OCI-LY7 (cell line): Measurements from ENCODE around the gene EIF4H. TPM values are rescaled to one million over a fixed set of nuclear protein-coding genes. Genes with fewer than 3 reads are reported as not detected.

Experiments
- BruUV-seq: library from RNA; stranded (reverse); fragments of 400-500 nt; replicated peaks from 2 replicates; lab custom pipeline; 2021; lab: Mats Ljungman, UMichigan
- CTCF ChIA-PET: fragments of 300-600 bp; sonication (Branson Sonifier 250); formaldehyde crosslinking; loops from one replicate; lab custom pipeline; 2022; ENCODE audit warnings: antibody characterized with exemption; ENCODE audit not compliant: unreplicated experiment; lab: Charles Lee
- POLR2A ChIA-PET: fragments of 300-600 bp; sonication (Branson Sonifier 250); formaldehyde crosslinking; loops from one replicate; lab custom pipeline; 2022; ENCODE audit warnings: antibody characterized with exemption; lab: Charles Lee
- DNase-seq: peaks from one replicate; pipeline ENCODE4 v3.0.0-alpha.2; 2015; ENCODE audit warnings: low spot score
- H2AFZ ChIP-seq: fragments of 200-600 bp; sonication (generic), shearing (Covaris generic); 2 replicates; pipeline ENCODE4 v1.6.1; 2014; ENCODE audit warnings: mild to moderate bottlenecking, antibody characterized with exemption, low read length, moderate library complexity
- H3K27ac ChIP-seq: fragments of 200-600 bp; sonication (generic); 2 replicates; pipeline ENCODE4 v1.5.1; 2014; ENCODE audit warnings: mixed run types, low read depth, mild to moderate bottlenecking, moderate library complexity, low read length, inconsistent platforms; ENCODE audit not compliant: poor library complexity, severe bottlenecking
- H3K36me3 ChIP-seq: fragments of 200-600 bp; sonication (generic); 2 replicates; pipeline ENCODE4 v1.6.1; 2014; ENCODE audit warnings: mild to moderate bottlenecking, antibody characterized with exemption, low read length, moderate library complexity, mixed read lengths; ENCODE audit not compliant: insufficient read depth
- H3K4me1 ChIP-seq: fragments of 200-600 bp; sonication (generic); 2 replicates; pipeline ENCODE4 v1.5.1; 2014; ENCODE audit warnings: mild to moderate bottlenecking, low read length; ENCODE audit not compliant: insufficient read depth, poor library complexity, severe bottlenecking
- H3K4me2 ChIP-seq: fragments of 200-600 bp; sonication (generic); 2 replicates; pipeline ENCODE4 v1.6.1; 2014; ENCODE audit warnings: mild to moderate bottlenecking, low read length
- H3K4me3 ChIP-seq: fragments of 200-600 bp; sonication (generic); 2 replicates; pipeline ENCODE4 v1.5.1; 2014; ENCODE audit warnings: mild to moderate bottlenecking, low read depth, low read length; ENCODE audit not compliant: poor library complexity, severe bottlenecking
- H3K79me2 ChIP-seq: fragments of 200-600 bp; sonication (generic); 2 replicates; pipeline ENCODE4 v1.6.1; 2016; ENCODE audit warnings: low read depth, mild to moderate bottlenecking, low read length, moderate library complexity, mixed read lengths; ENCODE audit not compliant: insufficient read depth
- H3K9me2 ChIP-seq: fragments of 200-600 bp; sonication (generic); 2 replicates; pipeline ENCODE4 v1.6.1; 2016; ENCODE audit warnings: mild to moderate bottlenecking, low read length, mixed read lengths; ENCODE audit not compliant: insufficient read depth
- H3K9me3 ChIP-seq: fragments of 200-600 bp; sonication (generic); 2 replicates; pipeline ENCODE4 v1.6.1; 2014; ENCODE audit warnings: mild to moderate bottlenecking, mixed run types, low read length, mixed read lengths
- H4K20me1 ChIP-seq: fragments of 200-600 bp; sonication (generic); 2 replicates; pipeline ENCODE4 v1.6.1; 2014; ENCODE audit warnings: mild to moderate bottlenecking, antibody characterized with exemption, low read length, moderate library complexity, mixed read lengths; ENCODE audit not compliant: insufficient read depth
- EZH2phosphoT487 ChIP-seq: fragments of 200-600 bp; sonication (generic); IDR thresholded peaks from 2 replicates; pipeline ENCODE4 v1.6.1; 2018; ENCODE audit warnings: low read depth, borderline replicate concordance, mild to moderate bottlenecking, mixed run types, antibody characterized with exemption, low read length, moderate library complexity, mixed read lengths
- intact Hi-C: fragments of 100-400 bp; cut with micrococcal nuclease; formaldehyde crosslinking; loops from one replicate; pipeline ENCODE4 v1.10.0; 2022; ENCODE audit not compliant: unreplicated experiment
- total RNA-seq, 2 experiments: library from RNA; depleted of rRNA in 1 of 2; stranded (reverse); fragments of >200 nt in 1 of 2; shearing (Covaris generic) in 1 of 2; gene quantifications; 2 replicates each; pipeline ENCODE4 v1.2.3, GENCODE V29; 2014 to 2022
- TF ChIP-seq, protein P1 (sequence below): fragments of 200-600 bp; sonication (generic); conservative IDR thresholded peaks from 2 replicates; pipeline ENCODE4 v1.5.1; 2014; ENCODE audit warnings: mild to moderate bottlenecking, antibody characterized with exemption, low read length, moderate library complexity, mixed read lengths

The EIF4H gene
- total RNA-seq, 2 experiments from 2014 or later: 202 to 345 TPM

DNA sequence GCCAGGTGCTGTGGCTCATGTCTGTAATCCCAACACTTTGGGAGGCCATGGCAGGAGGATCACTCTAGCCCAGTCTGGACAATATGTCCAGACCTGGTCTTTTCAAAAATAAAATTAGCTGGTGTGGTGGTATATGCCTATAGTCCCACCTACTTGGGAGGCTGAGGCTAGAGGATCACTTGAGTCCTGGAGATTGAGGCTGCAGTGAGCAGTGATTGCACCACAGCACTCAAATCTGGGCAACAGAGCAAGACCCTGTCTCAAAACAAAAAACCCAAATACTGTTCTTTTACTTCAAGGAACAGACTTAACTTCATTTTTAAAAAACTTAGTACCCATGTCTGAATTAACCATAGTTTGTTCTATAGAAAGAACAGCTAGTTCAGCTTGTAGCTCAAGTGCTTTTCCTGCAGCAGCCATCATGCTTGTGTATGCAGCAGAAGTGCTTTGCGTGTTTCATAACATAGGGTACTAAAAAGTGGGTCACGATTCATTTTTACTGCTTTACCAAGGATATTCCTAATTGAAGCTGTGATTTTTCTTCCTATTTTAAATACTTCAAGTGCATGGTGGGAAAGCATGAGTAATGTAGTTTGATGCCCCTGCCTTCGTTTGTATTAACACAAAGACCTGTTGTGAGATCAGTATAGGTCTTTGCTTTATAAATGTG is 5.9 kb downstream of the EIF4H start:
- Histone ChIP-seq H3K9me3 (no peaks in the 10 kb centered on the region), H3K79me2 (peaks cover 100% of the 10 kb centered on the region), H2AFZ (no peak overlapping the region), H3K4me2 (no peak overlapping the region), H4K20me1 (peaks cover 71% of the 10 kb centered on the region), H3K4me3 (no peak overlapping the region), H3K27ac (no peak overlapping the region), H3K36me3 (peaks cover 100% of the 10 kb centered on the region), H3K4me1 (peaks cover 87% of the 10 kb centered on the region), H3K9me2 (no peaks in the 10 kb centered on the region)
- TF ChIP-seq, protein P1, sequence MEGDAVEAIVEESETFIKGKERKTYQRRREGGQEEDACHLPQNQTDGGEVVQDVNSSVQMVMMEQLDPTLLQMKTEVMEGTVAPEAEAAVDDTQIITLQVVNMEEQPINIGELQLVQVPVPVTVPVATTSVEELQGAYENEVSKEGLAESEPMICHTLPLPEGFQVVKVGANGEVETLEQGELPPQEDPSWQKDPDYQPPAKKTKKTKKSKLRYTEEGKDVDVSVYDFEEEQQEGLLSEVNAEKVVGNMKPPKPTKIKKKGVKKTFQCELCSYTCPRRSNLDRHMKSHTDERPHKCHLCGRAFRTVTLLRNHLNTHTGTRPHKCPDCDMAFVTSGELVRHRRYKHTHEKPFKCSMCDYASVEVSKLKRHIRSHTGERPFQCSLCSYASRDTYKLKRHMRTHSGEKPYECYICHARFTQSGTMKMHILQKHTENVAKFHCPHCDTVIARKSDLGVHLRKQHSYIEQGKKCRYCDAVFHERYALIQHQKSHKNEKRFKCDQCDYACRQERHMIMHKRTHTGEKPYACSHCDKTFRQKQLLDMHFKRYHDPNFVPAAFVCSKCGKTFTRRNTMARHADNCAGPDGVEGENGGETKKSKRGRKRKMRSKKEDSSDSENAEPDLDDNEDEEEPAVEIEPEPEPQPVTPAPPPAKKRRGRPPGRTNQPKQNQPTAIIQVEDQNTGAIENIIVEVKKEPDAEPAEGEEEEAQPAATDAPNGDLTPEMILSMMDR: no peak
- no peak for TF ChIP-seq EZH2phosphoT487
- intact Hi-C loops: loop anchor here (5.0 kb wide), 1 partner anchor 98 kb away; the partner anchor contains the start of gene LIMK1
- no peak for DNase-seq
- no TSS peak for BruUV-seq
- POLR2A ChIA-PET: interaction anchor here (0.6 to 1.4 kb wide), 9 partner anchors 13 to 1736 kb away, joined by 3 to 5 read pairs (median 3); no protein-coding TSS in a partner anchor
- CTCF ChIA-PET: no interaction called here

DNA sequence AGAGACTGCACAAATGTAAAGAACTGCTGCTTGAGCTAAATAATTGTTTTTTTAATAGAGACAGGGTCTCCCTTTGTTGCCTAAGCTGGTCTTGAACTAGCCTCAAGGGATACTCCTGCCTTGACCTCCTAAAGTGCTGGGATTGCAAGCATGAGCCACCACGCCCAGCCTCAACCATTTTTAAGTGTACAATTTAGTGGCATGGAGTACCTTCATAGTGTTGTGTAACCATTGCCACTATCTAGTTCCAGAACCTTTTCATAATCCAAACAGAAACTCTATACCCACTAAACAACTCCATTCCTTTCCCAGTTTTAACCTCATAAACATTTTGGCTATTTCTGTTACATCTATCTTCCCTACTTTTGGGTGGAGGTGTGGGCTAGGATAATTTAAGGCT is 6.7 kb downstream of the EIF4H start:
- no TSS peak for BruUV-seq
- Histone ChIP-seq H2AFZ (no peak overlapping the region), H4K20me1 (peaks cover 71% of the 10 kb centered on the region), H3K9me3 (no peaks in the 10 kb centered on the region), H3K79me2 (peaks cover 100% of the 10 kb centered on the region), H3K4me2 (no peak overlapping the region), H3K4me3 (no peak overlapping the region), H3K9me2 (no peaks in the 10 kb centered on the region), H3K4me1 (peaks cover 90% of the 10 kb centered on the region), H3K27ac (no peak overlapping the region), H3K36me3 (peaks cover 100% of the 10 kb centered on the region)
- intact Hi-C loops: loop anchor here (5.0 kb wide), 1 partner anchor 99 kb away; the partner anchor contains the start of gene LIMK1
- TF ChIP-seq, protein P1: no peak
- no peak for TF ChIP-seq EZH2phosphoT487
- ChIA-PET CTCF (no interaction called here), POLR2A (interaction anchor here (0.6 to 1.2 kb wide), 3 partner anchors 19 to 218 kb away, joined by 3 to 5 read pairs (median 4); no protein-coding TSS in a partner anchor)
- no peak for DNase-seq

DNA sequence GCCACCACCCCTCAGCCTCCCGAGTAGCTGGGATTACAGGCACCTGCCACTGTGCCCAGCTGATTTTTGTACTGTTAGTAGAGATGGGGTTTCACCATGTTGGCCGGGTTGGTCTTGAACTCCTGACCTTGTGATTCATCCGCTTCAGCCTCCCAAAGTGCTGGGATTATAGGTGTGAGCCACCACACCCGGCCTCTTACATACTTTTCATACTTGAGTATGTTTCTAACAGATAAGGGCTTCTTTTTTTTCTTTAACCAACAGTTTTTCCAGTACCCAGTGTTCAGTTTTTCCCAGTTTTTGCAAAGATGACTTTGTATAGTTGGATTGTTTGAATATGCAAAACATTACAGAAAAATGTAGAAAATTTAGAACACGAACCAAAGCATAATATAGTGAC is 7.7 kb downstream of the EIF4H start:
- Histone ChIP-seq H3K79me2 (peaks cover 100% of the 10 kb centered on the region), H4K20me1 (peaks cover 64% of the 10 kb centered on the region), H3K4me2 (no peak overlapping the region; the same call in 1 of the 2 replicates), H2AFZ (no peak overlapping the region), H3K27ac (no peak overlapping the region), H3K9me2 (no peaks in the 10 kb centered on the region), H3K4me1 (peaks cover 81% of the 10 kb centered on the region), H3K4me3 (no peak overlapping the region), H3K36me3 (peaks cover 98% of the 10 kb centered on the region), H3K9me3 (no peaks in the 10 kb centered on the region)
- DNase-seq: no peak
- intact Hi-C loops: loop anchor here (5.0 kb wide), 1 partner anchor 100 kb away; the partner anchor contains the start of gene LIMK1
- TF ChIP-seq EZH2phosphoT487: no peak
- TF ChIP-seq, protein P1: no peak
- BruUV-seq: no TSS peak
- CTCF ChIA-PET: interaction anchor here (0.7 kb wide), 1 partner anchor 111 kb away, joined by 3 read pairs; no protein-coding TSS in a partner anchor
- POLR2A ChIA-PET: interaction anchor here (1.1 to 1.4 kb wide), 2 partner anchors 11 to 112 kb away, joined by 4 to 5 read pairs; no protein-coding TSS in a partner anchor
